ENCODE measurements around the gene GSG1L. TPM values are rescaled to one million over a fixed set of nuclear protein-coding genes. Genes with fewer than 3 reads are reported as not detected.

GSG1L gene
- total and polyA plus RNA-seq, 2 of the 13 experiments (the other 11 are each of a cell fraction or from before 2014, with no cell fraction given) = not detected

DNA sequence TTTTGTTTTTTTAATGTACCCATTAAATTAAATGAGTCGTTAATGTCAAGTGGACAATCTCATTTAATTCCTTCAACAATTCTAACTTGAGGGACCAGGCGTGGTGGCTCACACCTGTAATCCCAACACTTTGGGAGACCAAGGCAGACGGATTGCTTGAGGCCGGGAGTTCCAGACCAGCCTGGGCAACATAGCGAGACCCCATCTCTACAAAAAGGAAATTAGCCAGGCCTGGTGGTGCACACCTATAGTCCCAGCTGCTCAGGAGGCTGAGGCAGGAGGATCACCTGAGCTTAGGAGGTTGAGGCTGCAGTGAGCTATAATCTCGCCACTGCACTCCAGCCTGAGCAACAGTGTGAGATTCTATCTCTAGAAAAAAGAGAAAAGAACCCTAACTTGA is 20.7 kb upstream of the GSG1L start:
- ChIA-PET CTCF (ENCODE audit: low intra/inter-chr PET ratio, low total read pairs) (no interaction called here), POLR2A (no interaction called here)
- Histone ChIP-seq H3K27me3 (ENCODE audit: control insufficient read depth in 1 of 2, insufficient read depth in 2 of 2, low read length in 2 of 2) (0 out of 5 replicates have a peak, but pooled peaks cover 0 to 8% of the 10 kb centered on the region in 2 experiments), H3K9ac (ENCODE audit: insufficient read depth, low read depth, low read length) (no peak overlapping the region), H2AFZ (ENCODE audit: low read length) (no peak overlapping the region), H3K9me3 (ENCODE audit: low read length) (no peaks in the 10 kb centered on the region), H3K79me2 (ENCODE audit: insufficient read depth, low read length) (no peaks in the 10 kb centered on the region), H3K27ac (ENCODE audit: extremely low read length, insufficient read depth, low read length) (no peak overlapping the region), H4K20me1 (ENCODE audit: insufficient read depth, low read length) (no peaks in the 10 kb centered on the region), H3K4me1 (ENCODE audit: insufficient read depth, low read length) (peaks cover 16% of the 10 kb centered on the region), H3K36me3 (replicated peaks in 1 of 2; ENCODE audit: control insufficient read depth in 1 of 2, insufficient read depth in 2 of 2, low read length in 2 of 2) (no peaks in the 10 kb centered on the region), H3K4me2 (ENCODE audit: low read depth, low read length) (no peak overlapping the region), H3K4me3 (replicated peaks in 1 of 3; ENCODE audit: insufficient read depth in 1 of 3, low read depth in 2 of 3, low read length in 3 of 3) (no peak overlapping the region)
- DNase-seq (ENCODE audit: low spot score) (no peak), FAIRE-seq (no peak), ATAC-seq (no peak)
- TF ChIP-seq, protein P1, sequence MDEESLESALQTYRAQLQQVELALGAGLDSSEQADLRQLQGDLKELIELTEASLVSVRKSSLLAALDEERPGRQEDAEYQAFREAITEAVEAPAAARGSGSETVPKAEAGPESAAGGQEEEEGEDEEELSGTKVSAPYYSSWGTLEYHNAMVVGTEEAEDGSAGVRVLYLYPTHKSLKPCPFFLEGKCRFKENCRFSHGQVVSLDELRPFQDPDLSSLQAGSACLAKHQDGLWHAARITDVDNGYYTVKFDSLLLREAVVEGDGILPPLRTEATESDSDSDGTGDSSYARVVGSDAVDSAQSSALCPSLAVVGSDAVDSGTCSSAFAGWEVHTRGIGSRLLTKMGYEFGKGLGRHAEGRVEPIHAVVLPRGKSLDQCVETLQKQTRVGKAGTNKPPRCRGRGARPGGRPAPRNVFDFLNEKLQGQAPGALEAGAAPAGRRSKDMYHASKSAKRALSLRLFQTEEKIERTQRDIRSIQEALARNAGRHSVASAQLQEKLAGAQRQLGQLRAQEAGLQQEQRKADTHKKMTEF (CRISPR knock-in tag; IDR thresholded peaks at IDR 0.05) = no peak
- TF ChIP-seq ZNF121 (CRISPR knock-in tag; IDR thresholded peaks at IDR 0.05) = peak; percentile 63
- 31% methylated on average over 6 of the region's 6 CpGs for WGBS (ENCODE audit: low lambda C conversion rate)
- intact Hi-C loops (cut with micrococcal nuclease; ENCODE audit: unreplicated experiment) (no loop called here), in situ Hi-C loops (cut with HindIII; ENCODE audit: extremely low pct_ligation_motif_present, low pct_unique_long_range_greater_than_20kb) (no loop called here)
- no TSS peak for BruUV-seq (replicated peaks)

DNA sequence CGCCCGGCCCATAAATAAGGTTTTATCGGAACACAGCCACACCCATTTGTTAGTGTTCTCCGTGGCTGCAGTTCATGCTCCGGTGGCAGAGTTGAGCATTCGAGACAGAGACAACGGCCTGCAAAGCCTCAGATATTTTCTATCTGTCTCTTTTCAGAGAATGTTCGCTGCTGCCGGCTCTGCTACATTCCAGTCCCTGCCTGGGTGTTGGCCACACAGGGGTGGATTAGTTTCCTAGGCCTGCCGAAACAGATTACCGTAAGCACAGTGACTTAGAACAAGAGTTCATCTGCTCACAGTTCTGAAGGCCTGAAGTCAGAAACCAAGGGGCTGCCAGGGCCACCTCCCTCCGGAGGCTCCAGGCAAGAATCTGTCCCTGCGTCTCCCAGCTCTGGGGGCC is 19.1 kb upstream of the GSG1L start:
- WGBS (ENCODE audit: low lambda C conversion rate) = 51% methylated on average over 13 of the region's 13 CpGs
- Histone ChIP-seq H3K4me2 (ENCODE audit: low read depth, low read length) (no peak overlapping the region), H3K9ac (ENCODE audit: insufficient read depth, low read depth, low read length) (no peak overlapping the region), H3K36me3 (replicated peaks in 1 of 2; ENCODE audit: control insufficient read depth in 1 of 2, insufficient read depth in 2 of 2, low read length in 2 of 2) (no peaks in the 10 kb centered on the region), H4K20me1 (ENCODE audit: insufficient read depth, low read length) (no peaks in the 10 kb centered on the region), H3K9me3 (ENCODE audit: low read length) (no peaks in the 10 kb centered on the region), H2AFZ (ENCODE audit: low read length) (no peak overlapping the region), H3K4me3 (replicated peaks in 1 of 3; ENCODE audit: insufficient read depth in 1 of 3, low read depth in 2 of 3, low read length in 3 of 3) (no peak overlapping the region), H3K79me2 (ENCODE audit: insufficient read depth, low read length) (no peaks in the 10 kb centered on the region), H3K27ac (ENCODE audit: extremely low read length, insufficient read depth, low read length) (no peak overlapping the region), H3K4me1 (ENCODE audit: insufficient read depth, low read length) (peaks cover 7% of the 10 kb centered on the region), H3K27me3 (ENCODE audit: control insufficient read depth in 1 of 2, insufficient read depth in 2 of 2, low read length in 2 of 2) (peaks cover 3 to 17% of the 10 kb centered on the region in 2 experiments; a peak in 3 of 5 replicates)
- BruUV-seq (replicated peaks) = no TSS peak
- no peak for ATAC-seq
- ChIA-PET POLR2A (no interaction called here), CTCF (ENCODE audit: low intra/inter-chr PET ratio, low total read pairs) (no interaction called here)
- DNase-seq (ENCODE audit: low spot score) = no peak
- intact Hi-C loops (cut with micrococcal nuclease; ENCODE audit: unreplicated experiment) (no loop called here), in situ Hi-C loops (cut with HindIII; ENCODE audit: extremely low pct_ligation_motif_present, low pct_unique_long_range_greater_than_20kb) (no loop called here)
- no peak for FAIRE-seq
- TF ChIP-seq ZNF790 (CRISPR knock-in tag; IDR thresholded peaks at IDR 0.05; ENCODE audit: borderline replicate concordance) = no peak
- TF ChIP-seq, protein P2, sequence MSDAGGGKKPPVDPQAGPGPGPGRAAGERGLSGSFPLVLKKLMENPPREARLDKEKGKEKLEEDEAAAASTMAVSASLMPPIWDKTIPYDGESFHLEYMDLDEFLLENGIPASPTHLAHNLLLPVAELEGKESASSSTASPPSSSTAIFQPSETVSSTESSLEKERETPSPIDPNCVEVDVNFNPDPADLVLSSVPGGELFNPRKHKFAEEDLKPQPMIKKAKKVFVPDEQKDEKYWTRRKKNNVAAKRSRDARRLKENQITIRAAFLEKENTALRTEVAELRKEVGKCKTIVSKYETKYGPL (CRISPR knock-in tag; IDR thresholded peaks at IDR 0.05) = no peak
- no peak for TF ChIP-seq ZNF816 (CRISPR knock-in tag; IDR thresholded peaks at IDR 0.05; ENCODE audit: borderline replicate concordance)
- TF ChIP-seq ZNF552 (CRISPR knock-in tag; IDR thresholded peaks at IDR 0.05; ENCODE audit: borderline replicate concordance) = no peak
- TF ChIP-seq ZNF337 (CRISPR knock-in tag; IDR thresholded peaks at IDR 0.05; ENCODE audit: borderline replicate concordance, low read depth) = no peak
- TF ChIP-seq ZNF672 (CRISPR knock-in tag; IDR thresholded peaks at IDR 0.05) = no peak
- TF ChIP-seq, protein P3, sequence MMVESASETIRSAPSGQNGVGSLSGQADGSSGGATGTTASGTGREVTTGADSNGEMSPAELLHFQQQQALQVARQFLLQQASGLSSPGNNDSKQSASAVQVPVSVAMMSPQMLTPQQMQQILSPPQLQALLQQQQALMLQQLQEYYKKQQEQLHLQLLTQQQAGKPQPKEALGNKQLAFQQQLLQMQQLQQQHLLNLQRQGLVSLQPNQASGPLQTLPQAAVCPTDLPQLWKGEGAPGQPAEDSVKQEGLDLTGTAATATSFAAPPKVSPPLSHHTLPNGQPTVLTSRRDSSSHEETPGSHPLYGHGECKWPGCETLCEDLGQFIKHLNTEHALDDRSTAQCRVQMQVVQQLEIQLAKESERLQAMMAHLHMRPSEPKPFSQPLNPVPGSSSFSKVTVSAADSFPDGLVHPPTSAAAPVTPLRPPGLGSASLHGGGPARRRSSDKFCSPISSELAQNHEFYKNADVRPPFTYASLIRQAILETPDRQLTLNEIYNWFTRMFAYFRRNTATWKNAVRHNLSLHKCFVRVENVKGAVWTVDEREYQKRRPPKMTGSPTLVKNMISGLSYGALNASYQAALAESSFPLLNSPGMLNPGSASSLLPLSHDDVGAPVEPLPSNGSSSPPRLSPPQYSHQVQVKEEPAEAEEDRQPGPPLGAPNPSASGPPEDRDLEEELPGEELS (CRISPR knock-in tag; IDR thresholded peaks at IDR 0.05) = no peak
- TF ChIP-seq ZNF644 (CRISPR knock-in tag; IDR thresholded peaks at IDR 0.05; ENCODE audit: low read depth) = no peak
- no peak for TF ChIP-seq HMG20B (CRISPR knock-in tag; conservative IDR thresholded peaks at IDR 0.05)
- TF ChIP-seq GATAD1 (CRISPR knock-in tag; IDR thresholded peaks at IDR 0.05) = no peak
- TF ChIP-seq, protein P4, sequence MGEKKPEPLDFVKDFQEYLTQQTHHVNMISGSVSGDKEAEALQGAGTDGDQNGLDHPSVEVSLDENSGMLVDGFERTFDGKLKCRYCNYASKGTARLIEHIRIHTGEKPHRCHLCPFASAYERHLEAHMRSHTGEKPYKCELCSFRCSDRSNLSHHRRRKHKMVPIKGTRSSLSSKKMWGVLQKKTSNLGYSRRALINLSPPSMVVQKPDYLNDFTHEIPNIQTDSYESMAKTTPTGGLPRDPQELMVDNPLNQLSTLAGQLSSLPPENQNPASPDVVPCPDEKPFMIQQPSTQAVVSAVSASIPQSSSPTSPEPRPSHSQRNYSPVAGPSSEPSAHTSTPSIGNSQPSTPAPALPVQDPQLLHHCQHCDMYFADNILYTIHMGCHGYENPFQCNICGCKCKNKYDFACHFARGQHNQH (CRISPR knock-in tag; IDR thresholded peaks at IDR 0.05) = no peak
- no peak for TF ChIP-seq ZNF101 (CRISPR knock-in tag; IDR thresholded peaks at IDR 0.05; ENCODE audit: borderline replicate concordance, low read depth)
- TF ChIP-seq RFX3 (CRISPR knock-in tag; IDR thresholded peaks at IDR 0.05) = no peak

All from HepG2 (cell line).